Psoas muscle (tissue), 8 donors: ENCODE data around the gene PRSS22. TPM values are rescaled to one million over a fixed set of nuclear protein-coding genes. Genes with fewer than 3 reads are reported as not detected.

Experiments
- ATAC-seq, 4 donors: fragments of 200-7000 bp; cut with Tn5 transposase; one replicate each; pipeline ENCODE4 v1.9.1; 2020; ENCODE audit warnings: moderate library complexity in 3 of 4, mild to moderate bottlenecking in 2 of 4
- DNase-seq, 2 donors: peaks; one replicate each; pipeline ENCODE4 v3.0.0-alpha.2; 2020
- H3K27ac ChIP-seq: fragments of 200-600 bp; one replicate; pipeline ENCODE4 v1.8.0; 2022
- H3K27me3 ChIP-seq, 3 donors: fragments of 200-600 bp in 1 of 3; one replicate each; pipeline versions ENCODE4 v1.6.1 to v1.8.0; 2013 to 2022; ENCODE audit warnings: low read length in 2 of 3, mild to moderate bottlenecking in 2 of 3, moderate library complexity in 1 of 3; ENCODE audit not compliant: insufficient read depth in 3 of 3
- H3K36me3 ChIP-seq, 2 donors: fragments of 200-600 bp in 1 of 2; one replicate each; pipeline versions ENCODE4 v1.6.1 to v1.8.0; 2013 to 2022; ENCODE audit warnings: low read depth in 1 of 2, mild to moderate bottlenecking in 1 of 2, moderate library complexity in 1 of 2; ENCODE audit not compliant: insufficient read depth in 1 of 2
- H3K4me1 ChIP-seq: fragments of 200-600 bp; one replicate; pipeline ENCODE4 v1.8.0; 2022
- H3K4me3 ChIP-seq: fragments of 200-600 bp; one replicate; pipeline ENCODE4 v1.8.0; 2022; ENCODE audit warnings: mild to moderate bottlenecking
- H3K9me3 ChIP-seq: fragments of 200-600 bp; one replicate; pipeline ENCODE4 v1.8.0; 2022
- WGBS, 3 donors: extraction: QIAGEN DNeasy Blood & Tissue Kit; methylation state at CpG; one replicate each; pipeline versions ENCODE4 v1.1.6 to v1.1.7; 2013; 5-methylcytosine and 5-hydroxymethylcytosine counted together
- intact Hi-C, 2 donors: fragments of 100-400 bp; cut with DNase I; formaldehyde crosslinking; loops; one replicate each; pipeline versions ENCODE4 v1.11.0 to v1.14.2; 2022
- polyA plus RNA-seq, 3 donors: library from polyadenylated mRNA; stranded (reverse); fragments of 200-250 nt; gene quantifications; one replicate each; pipeline ENCODE4 v1.2.3, GENCODE V29; 2013
- total RNA-seq, 4 donors: library from RNA; stranded (reverse); fragmentation: NEBNext Ultra II Directional in 2 of 4; extraction: Animal tissue kit (Norgen Biotek cat#: 25700) in 2 of 4; gene quantifications; one replicate each; pipeline versions ENCODE4 v1.2.1 to v1.2.4, GENCODE V29; 2021 to 2023
- TF ChIP-seq, protein P1 (sequence below): fragments of 200-600 bp; IDR thresholded peaks from one replicate; pipeline ENCODE4 v1.8.0; 2022; ENCODE audit warnings: antibody characterized with exemption
- donor health status: healthy with polysubstance abuse.
- donor health status: DM: no; HTN: no; CAD: no; lungs with moderate emphysema.
- donor health status: Bipolar disorder and iron deficiency.
- donor health status: healthy.
- donor health status: DM: yes; HTN: yes; CAD: no.
- donor health status: DM: no; HTN: no; CAD: no.
- donor health status: DM: no; HTN: no; CAD: no.
- donor health status: DM: yes; HTN: yes; CAD: no.

The PRSS22 gene
- total and polyA plus RNA-seq, 7 donors = 0.07 to 0.20 (median 0.13) TPM; not detected in 4

DNA sequence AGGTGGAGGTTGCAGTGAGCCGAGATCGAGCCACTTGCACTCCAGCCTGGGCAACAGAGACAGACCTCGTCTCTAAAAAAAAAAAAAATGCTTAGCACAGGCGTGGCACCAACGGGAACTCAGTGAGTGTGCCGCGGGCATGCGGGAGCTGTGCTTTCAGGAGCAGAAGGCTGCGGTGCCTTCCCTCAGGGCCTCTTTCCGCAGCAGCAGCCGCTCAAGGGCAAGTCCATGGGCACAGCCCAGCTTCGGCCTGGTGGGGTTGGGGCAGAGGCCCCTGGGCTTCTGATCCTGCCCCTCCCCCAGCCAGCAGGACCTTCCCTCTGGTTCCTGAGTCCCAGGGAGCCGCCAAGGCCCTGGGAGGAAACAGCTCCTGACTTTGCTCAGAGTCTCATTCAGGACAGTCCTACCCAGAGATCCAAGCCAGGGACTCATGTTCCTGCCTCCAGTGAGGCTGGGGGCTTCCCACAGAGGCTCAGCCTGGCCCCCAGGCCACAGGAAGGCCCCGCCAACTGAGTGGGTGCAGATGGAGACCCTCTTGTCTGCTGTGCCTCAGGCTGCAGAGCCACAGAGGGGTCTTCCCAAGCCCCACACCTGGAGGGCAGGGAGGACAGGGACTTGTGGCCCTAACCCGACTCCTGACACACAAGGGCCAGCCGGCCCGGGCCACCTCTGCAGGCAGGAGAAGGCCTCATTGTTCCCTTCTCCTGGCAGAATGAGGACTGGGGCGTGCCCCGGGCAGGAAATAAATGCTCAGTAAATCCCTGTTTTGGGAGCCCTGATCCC lies 31.2 kb downstream of the PRSS22 start:
- H3K27ac ChIP-seq = no peak overlapping the region
- H3K27me3 ChIP-seq = peaks cover 0 to 22% (median 3%) of the 10 kb centered on the region in 3 donors
- H3K4me3 ChIP-seq = no peak overlapping the region
- TF ChIP-seq, protein P1, sequence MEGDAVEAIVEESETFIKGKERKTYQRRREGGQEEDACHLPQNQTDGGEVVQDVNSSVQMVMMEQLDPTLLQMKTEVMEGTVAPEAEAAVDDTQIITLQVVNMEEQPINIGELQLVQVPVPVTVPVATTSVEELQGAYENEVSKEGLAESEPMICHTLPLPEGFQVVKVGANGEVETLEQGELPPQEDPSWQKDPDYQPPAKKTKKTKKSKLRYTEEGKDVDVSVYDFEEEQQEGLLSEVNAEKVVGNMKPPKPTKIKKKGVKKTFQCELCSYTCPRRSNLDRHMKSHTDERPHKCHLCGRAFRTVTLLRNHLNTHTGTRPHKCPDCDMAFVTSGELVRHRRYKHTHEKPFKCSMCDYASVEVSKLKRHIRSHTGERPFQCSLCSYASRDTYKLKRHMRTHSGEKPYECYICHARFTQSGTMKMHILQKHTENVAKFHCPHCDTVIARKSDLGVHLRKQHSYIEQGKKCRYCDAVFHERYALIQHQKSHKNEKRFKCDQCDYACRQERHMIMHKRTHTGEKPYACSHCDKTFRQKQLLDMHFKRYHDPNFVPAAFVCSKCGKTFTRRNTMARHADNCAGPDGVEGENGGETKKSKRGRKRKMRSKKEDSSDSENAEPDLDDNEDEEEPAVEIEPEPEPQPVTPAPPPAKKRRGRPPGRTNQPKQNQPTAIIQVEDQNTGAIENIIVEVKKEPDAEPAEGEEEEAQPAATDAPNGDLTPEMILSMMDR = no peak
- DNase-seq = peak in 1 of 2 donors; percentile 21
- no peaks in the 10 kb centered on the region for H3K36me3 ChIP-seq
- intact Hi-C loops = no loop called here
- ATAC-seq = no peak
- WGBS, 3 donors = 59 to 65% (median 63%) methylated on average over 18 to 19 of the region's 19 CpGs
- H3K4me1 ChIP-seq = no peaks in the 10 kb centered on the region
- H3K9me3 ChIP-seq = no peaks in the 10 kb centered on the region

DNA sequence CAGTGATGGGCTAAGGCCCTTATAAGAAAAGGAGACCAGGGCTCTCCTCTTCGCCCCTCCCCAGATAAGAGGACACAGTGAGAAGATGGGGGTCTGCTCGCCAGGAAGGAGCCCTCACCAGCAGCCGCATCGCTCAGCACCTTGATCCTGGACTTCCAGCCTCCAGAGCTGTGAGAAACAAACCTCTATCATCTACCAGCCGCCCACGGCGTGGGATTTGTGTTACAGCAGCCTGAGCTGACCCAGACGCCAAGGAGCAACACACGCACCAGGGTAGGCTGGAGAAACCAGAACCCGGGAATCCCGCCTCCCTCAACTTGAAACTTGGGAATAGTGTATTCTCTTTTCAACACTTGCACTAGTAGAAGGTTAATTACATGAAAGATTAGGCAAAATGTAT lies 32.1 kb downstream of the PRSS22 start:
- ATAC-seq (no peak), DNase-seq (peak in 1 of 2 donors; percentile 30)
- intact Hi-C loops = no loop called here
- Histone ChIP-seq H3K36me3 (no peaks in the 10 kb centered on the region), H3K4me3 (no peak overlapping the region), H3K27ac (no peak overlapping the region), H3K4me1 (no peaks in the 10 kb centered on the region), H3K27me3 (peaks cover 0 to 17% (median 3%) of the 10 kb centered on the region in 3 donors), H3K9me3 (no peaks in the 10 kb centered on the region)
- WGBS, 3 donors = 53 to 65% (median 63%) methylated on average over 11 of the region's 11 CpGs
- TF ChIP-seq, protein P1 = no peak

DNA sequence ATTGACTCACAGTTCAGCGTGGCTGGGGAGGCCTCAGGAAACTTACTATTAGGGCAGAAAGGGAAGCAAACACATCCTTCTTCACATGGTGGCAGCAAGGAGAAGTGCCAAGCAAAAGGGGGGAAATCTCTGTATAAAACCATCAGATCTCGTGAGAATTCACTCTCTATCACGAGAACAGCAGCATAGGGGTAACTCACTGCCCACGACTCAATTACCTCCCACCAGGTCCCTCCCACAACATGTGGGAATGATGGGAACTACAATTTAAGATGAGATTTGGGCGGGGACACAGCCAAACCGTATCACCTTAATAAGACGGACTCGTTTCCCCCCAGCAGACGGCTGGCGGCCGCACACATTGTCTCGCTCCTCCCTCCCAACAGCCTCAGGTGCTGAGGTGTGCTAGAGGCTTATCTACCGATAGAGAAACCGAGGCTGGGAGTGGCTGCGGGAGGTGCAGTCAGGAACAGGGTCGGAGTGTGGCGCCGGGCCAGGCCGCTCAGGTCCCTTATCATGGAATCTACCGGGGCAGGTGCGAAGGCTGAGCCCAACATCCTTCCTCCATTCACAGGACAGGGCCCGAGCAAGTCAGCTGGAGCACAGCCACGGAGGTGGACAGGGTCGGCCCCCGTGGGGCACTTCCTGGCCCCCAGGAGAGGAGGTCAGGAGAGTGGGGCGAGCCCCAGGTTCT lies 32.8 kb downstream of the PRSS22 start:
- no peaks in the 10 kb centered on the region for H3K4me1 ChIP-seq
- intact Hi-C loops = no loop called here
- H3K27me3 ChIP-seq = peaks cover 0 to 11% (median 5%) of the 10 kb centered on the region in 3 donors
- no peak for ATAC-seq
- peak in 1 of 2 donors; percentile 46 for DNase-seq
- no peak overlapping the region for H3K27ac ChIP-seq
- 76 to 79% (median 78%) methylated on average over 26 of the region's 26 CpGs for WGBS, 3 donors
- H3K9me3 ChIP-seq = no peaks in the 10 kb centered on the region
- TF ChIP-seq, protein P1 = no peak
- no peak overlapping the region for H3K4me3 ChIP-seq
- no peaks in the 10 kb centered on the region for H3K36me3 ChIP-seq

DNA sequence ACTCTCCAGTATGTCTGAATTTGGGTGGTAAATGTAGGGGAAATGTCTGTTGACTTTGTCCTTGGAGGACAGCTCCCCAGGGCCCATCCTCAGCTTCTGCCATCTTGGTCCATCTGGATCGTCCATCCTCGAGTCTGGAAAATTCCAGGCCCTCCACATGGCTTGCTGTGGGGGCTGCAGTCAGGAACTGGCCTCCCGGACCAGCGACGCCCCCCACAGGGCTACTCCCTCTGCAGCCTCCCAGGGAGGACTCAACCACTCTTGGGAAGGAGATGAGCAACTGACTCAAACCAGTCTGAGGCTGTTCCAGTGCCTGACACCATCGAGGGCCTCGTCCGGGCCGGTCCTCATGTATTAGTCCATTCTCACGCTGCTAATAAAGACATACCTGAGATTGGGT lies 33.3 kb downstream of the PRSS22 start:
- WGBS, 3 donors = 68 to 74% (median 70%) methylated on average over 10 of the region's 10 CpGs
- Histone ChIP-seq H3K36me3 (no peaks in the 10 kb centered on the region), H3K4me3 (no peak overlapping the region), H3K27ac (no peak overlapping the region), H3K27me3 (peaks cover 0 to 5% (median 5%) of the 10 kb centered on the region in 3 donors), H3K9me3 (no peaks in the 10 kb centered on the region), H3K4me1 (no peaks in the 10 kb centered on the region)
- DNase-seq (peak in 1 of 2 donors; percentile 40), ATAC-seq (no peak)
- intact Hi-C loops = no loop called here
- TF ChIP-seq, protein P1 = no peak
